Endothelial cell of umbilical vein (primary cell): Measurements from ENCODE around the gene ALDOA. TPM values are rescaled to one million over a fixed set of nuclear protein-coding genes. Genes with fewer than 3 reads are reported as not detected.

Experiments
- BruUV-seq: library from RNA; stranded (reverse); fragments of 400-500 nt; replicated peaks from 2 replicates; lab custom pipeline; 2021; lab: Mats Ljungman, UMichigan
- CTCF ChIA-PET: fragments of 300-600, 350-600 bp; sonication (Branson Sonifier 250); formaldehyde crosslinking; loops from one replicate; lab custom pipeline; 2021; ENCODE audit warnings: antibody characterized with exemption, inconsistent platforms; lab: Charles Lee
- POLR2A ChIA-PET: fragments of 300-600, 350-600 bp; sonication (Branson Sonifier 250); formaldehyde crosslinking; loops from one replicate; lab custom pipeline; 2021; ENCODE audit warnings: antibody characterized with exemption, inconsistent platforms; lab: Charles Lee
- DNase-seq: peaks from one replicate; pipeline ENCODE4 v3.0.0-alpha.2; 2011; ENCODE audit warnings: low read depth, low spot score
- FAIRE-seq: peaks from 2 replicates; lab custom pipeline; 2011; peaks lifted over from hg19 to GRCh38; lab: Jason Lieb, UNC
- H2AFZ ChIP-seq: 2 replicates; pipeline ENCODE4 v1.6.0; 2012; ENCODE audit warnings: low read depth, low read length, control low read depth, inconsistent platforms
- H3K27ac ChIP-seq: 2 replicates; pipeline ENCODE4 v1.5.1; 2011; ENCODE audit warnings: low read depth, mild to moderate bottlenecking, control low read depth, low read length, moderate library complexity; ENCODE audit not compliant: insufficient read depth
- H3K27me3 ChIP-seq, 2 experiments: 2 replicates each; pipeline versions ENCODE4 v1.6.0 to v1.6.1; 2011; ENCODE audit warnings: low read length in 2 of 2, mixed read lengths in 1 of 2; ENCODE audit not compliant: control insufficient read depth in 2 of 2, insufficient read depth in 2 of 2
- H3K36me3 ChIP-seq, 2 experiments: 2 replicates in 1 of 2; 3 replicates in 1 of 2; pipeline ENCODE4 v1.5.1; 2011; ENCODE audit warnings: low read length in 2 of 2, mild to moderate bottlenecking in 1 of 2, moderate library complexity in 1 of 2; ENCODE audit not compliant: control insufficient read depth in 2 of 2, insufficient read depth in 2 of 2; ENCODE audit errors: extremely low read depth in 1 of 2
- H3K4me1 ChIP-seq: 3 replicates; pipeline ENCODE4 v1.5.1; 2011; ENCODE audit warnings: mild to moderate bottlenecking, low read length; ENCODE audit not compliant: control insufficient read depth, insufficient read depth; ENCODE audit errors: extremely low read depth
- H3K4me2 ChIP-seq: 2 replicates; pipeline ENCODE4 v1.6.1; 2011; ENCODE audit warnings: low read length, control low read depth, mixed read lengths; ENCODE audit not compliant: insufficient read depth
- H3K4me3 ChIP-seq, 3 experiments: fragments of 200-600 bp in 1 of 3; sonication (generic), shearing (Covaris generic) in 1 of 3; replicated peaks in 1 of 3; 2 replicates each; pipeline ENCODE4 v1.5.1; 2011 to 2016; ENCODE audit warnings: control low read depth in 3 of 3, low read length in 3 of 3, mild to moderate bottlenecking in 2 of 3, inconsistent platforms in 1 of 3, low read depth in 1 of 3, moderate library complexity in 1 of 3; ENCODE audit not compliant: insufficient read depth in 1 of 3
- H3K79me2 ChIP-seq: 2 replicates; pipeline ENCODE4 v1.6.0; 2012; ENCODE audit warnings: low read length, inconsistent platforms; ENCODE audit not compliant: control insufficient read depth, insufficient read depth
- H3K9ac ChIP-seq: replicated peaks from 2 replicates; pipeline ENCODE3; 2011; ENCODE audit warnings: low read length, control low read depth; ENCODE audit not compliant: insufficient read depth; ENCODE audit errors: extremely low read depth
- H3K9me1 ChIP-seq: replicated peaks from 3 replicates; pipeline ENCODE4 v1.6.0; 2011; ENCODE audit warnings: mild to moderate bottlenecking, low read length; ENCODE audit not compliant: control insufficient read depth, insufficient read depth; ENCODE audit errors: extremely low read depth
- H3K9me3 ChIP-seq: replicated peaks from 2 replicates; pipeline ENCODE4 v1.5.1; 2012; ENCODE audit warnings: low read length, inconsistent platforms; ENCODE audit not compliant: control insufficient read depth, insufficient read depth
- H4K20me1 ChIP-seq: replicated peaks from 2 replicates; pipeline ENCODE3; 2011; ENCODE audit warnings: mild to moderate bottlenecking, low read length; ENCODE audit not compliant: control insufficient read depth, insufficient read depth; ENCODE audit errors: extremely low read depth
- EZH2 ChIP-seq: IDR thresholded peaks from 2 replicates; pipeline ENCODE4 v1.6.1; 2012; ENCODE audit warnings: borderline replicate concordance, low read depth, mild to moderate bottlenecking, moderate library complexity, low read length, inconsistent platforms; ENCODE audit not compliant: severe bottlenecking
- FOS ChIP-seq: IDR thresholded peaks from 2 replicates; pipeline ENCODE4 v1.6.1; 2011; ENCODE audit warnings: mild to moderate bottlenecking, low read length, moderate library complexity, borderline replicate concordance; ENCODE audit not compliant: insufficient read depth
- GATA2 ChIP-seq: IDR thresholded peaks from 2 replicates; pipeline ENCODE4 v1.7.0; 2011; ENCODE audit warnings: low read depth, mild to moderate bottlenecking, moderate library complexity, mixed read lengths, low read length; ENCODE audit not compliant: insufficient read length, insufficient read depth
- JUN ChIP-seq: IDR thresholded peaks from 2 replicates; pipeline ENCODE4 v1.6.1; 2011; ENCODE audit warnings: borderline replicate concordance, low read depth; ENCODE audit not compliant: insufficient read length, insufficient read depth
- MYC ChIP-seq: IDR thresholded peaks from one replicate; pipeline ENCODE4 v1.6.1; 2011; ENCODE audit warnings: mild to moderate bottlenecking, low read depth, low read length
- POLR2A ChIP-seq: IDR thresholded peaks from 2 replicates; pipeline ENCODE4 v1.6.1; 2012; ENCODE audit warnings: low read depth, mild to moderate bottlenecking, control low read depth, low read length
- POLR2AphosphoS5 ChIP-seq: IDR thresholded peaks from 2 replicates; pipeline ENCODE4 v1.6.1; 2012; ENCODE audit warnings: low read depth, mild to moderate bottlenecking, control low read depth, low read length, moderate library complexity; ENCODE audit not compliant: insufficient read depth
- dilution Hi-C: fragments of 300-500 bp; cut with MboI; formaldehyde crosslinking; loops from one replicate; pipeline ENCODE4 v1.15.0; 2019; ENCODE audit warnings: low sequenced_read_pairs; ENCODE audit not compliant: extremely low pct_ligation_motif_present
- intact Hi-C: fragments of 100-400 bp; cut with micrococcal nuclease; formaldehyde crosslinking; loops from one replicate; pipeline ENCODE4 v1.10.0; 2022
- polyA plus RNA-seq, 4 experiments: library from polyadenylated mRNA; depleted of rRNA in 3 of 4; stranded (reverse) in 3 of 4; unstranded in 1 of 4; fragments of >200 nt; gene quantifications; 2 replicates each; pipeline versions ENCODE4 v1.2.1 to v1.2.3, GENCODE V29; 2011 to 2012; ENCODE audit warnings: missing spikeins in 1 of 4
- total RNA-seq: library from RNA; stranded (reverse); gene quantifications from 2 replicates; pipeline ENCODE4 v1.2.3, GENCODE V29; 2021
- TF ChIP-seq, protein P1 (sequence below), 2 donors: IDR thresholded peaks; 1 replicate in 1 of 2; 2 replicates in 1 of 2; pipeline ENCODE4 v1.5.1; 2011; ENCODE audit warnings: low read length in 2 of 2, mild to moderate bottlenecking in 2 of 2, moderate library complexity in 2 of 2, control low read depth in 1 of 2, inconsistent platforms in 1 of 2, low read depth in 1 of 2; ENCODE audit not compliant: insufficient read depth in 1 of 2; ENCODE audit errors: extremely low read depth in 1 of 2
- TF ChIP-seq, protein P2 (sequence below): IDR thresholded peaks from 2 replicates; pipeline ENCODE4 v1.6.1; 2011; ENCODE audit not compliant: insufficient read depth, insufficient read length

Gene ALDOA
- total and polyA plus RNA-seq, 2 donors (not counting 3 experiments of a cell fraction or from before 2014, with no cell fraction given), result 871 to 1,114 TPM

GRCh38 chr16:30026449-30026848 is 39.1 kb upstream of the ALDOA start:
- Histone ChIP-seq H2AFZ (no peak overlapping the region), H3K9me1 (no peaks in the 10 kb centered on the region), H3K9me3 (no peaks in the 10 kb centered on the region), H3K4me2 (no peak overlapping the region), H4K20me1 (no peaks in the 10 kb centered on the region), H3K27me3 (peaks cover 11 to 14% of the 10 kb centered on the region in 2 experiments), H3K36me3 (no peaks in the 10 kb centered on the region), H3K4me3 (no peak overlapping the region), H3K4me1 (no peaks in the 10 kb centered on the region), H3K27ac (no peak overlapping the region), H3K79me2 (no peaks in the 10 kb centered on the region), H3K9ac (no peak overlapping the region)
- DNase-seq, result no peak
- dilution Hi-C loops, result no loop called here
- POLR2A ChIA-PET, result no interaction called here
- intact Hi-C loops, result no loop called here
- BruUV-seq, result no TSS peak
- CTCF ChIA-PET, result no interaction called here
- TF ChIP-seq JUN (no peak), MYC (no peak), GATA2 (no peak), POLR2A (no peak), FOS (no peak), EZH2 (no peak), POLR2AphosphoS5 (no peak)
- TF ChIP-seq, protein P1, sequence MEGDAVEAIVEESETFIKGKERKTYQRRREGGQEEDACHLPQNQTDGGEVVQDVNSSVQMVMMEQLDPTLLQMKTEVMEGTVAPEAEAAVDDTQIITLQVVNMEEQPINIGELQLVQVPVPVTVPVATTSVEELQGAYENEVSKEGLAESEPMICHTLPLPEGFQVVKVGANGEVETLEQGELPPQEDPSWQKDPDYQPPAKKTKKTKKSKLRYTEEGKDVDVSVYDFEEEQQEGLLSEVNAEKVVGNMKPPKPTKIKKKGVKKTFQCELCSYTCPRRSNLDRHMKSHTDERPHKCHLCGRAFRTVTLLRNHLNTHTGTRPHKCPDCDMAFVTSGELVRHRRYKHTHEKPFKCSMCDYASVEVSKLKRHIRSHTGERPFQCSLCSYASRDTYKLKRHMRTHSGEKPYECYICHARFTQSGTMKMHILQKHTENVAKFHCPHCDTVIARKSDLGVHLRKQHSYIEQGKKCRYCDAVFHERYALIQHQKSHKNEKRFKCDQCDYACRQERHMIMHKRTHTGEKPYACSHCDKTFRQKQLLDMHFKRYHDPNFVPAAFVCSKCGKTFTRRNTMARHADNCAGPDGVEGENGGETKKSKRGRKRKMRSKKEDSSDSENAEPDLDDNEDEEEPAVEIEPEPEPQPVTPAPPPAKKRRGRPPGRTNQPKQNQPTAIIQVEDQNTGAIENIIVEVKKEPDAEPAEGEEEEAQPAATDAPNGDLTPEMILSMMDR (IDR thresholded peaks at IDR 0.05; ENCODE audit: extremely low read depth in 1 of 2, insufficient read depth in 1 of 2, low read depth in 1 of 2, low read length in 2 of 2), result no peak
- TF ChIP-seq, protein P2, sequence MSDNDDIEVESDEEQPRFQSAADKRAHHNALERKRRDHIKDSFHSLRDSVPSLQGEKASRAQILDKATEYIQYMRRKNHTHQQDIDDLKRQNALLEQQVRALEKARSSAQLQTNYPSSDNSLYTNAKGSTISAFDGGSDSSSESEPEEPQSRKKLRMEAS, result no peak
- FAIRE-seq, result no peak
